PC-3 (cell line): ENCODE data around the gene ENPP7. TPM values are rescaled to one million over a fixed set of nuclear protein-coding genes. Genes with fewer than 3 reads are reported as not detected.

Source experiments
- ATAC-seq: fragments of 200-7000 bp; cut with Tn5 transposase; 2 replicates; pipeline ENCODE4 v1.9.1; 2020; ENCODE audit warnings: mild to moderate bottlenecking, moderate library complexity
- BruUV-seq: library from RNA; stranded (reverse); fragments of 400-500 nt; replicated peaks from 2 replicates; lab custom pipeline; 2021; lab: Mats Ljungman, UMichigan
- CTCF ChIA-PET: fragments of 300-600 bp; sonication (Branson Sonifier 250); formaldehyde crosslinking; loops from one replicate; lab custom pipeline; 2022; ENCODE audit warnings: antibody characterized with exemption; lab: Charles Lee
- POLR2A ChIA-PET: fragments of 300-600 bp; sonication (Branson Sonifier 250); formaldehyde crosslinking; loops from one replicate; lab custom pipeline; 2022; ENCODE audit warnings: antibody characterized with exemption; ENCODE audit not compliant: unreplicated experiment; lab: Charles Lee
- DNase-seq: peaks from one replicate; pipeline ENCODE4 v3.0.0-alpha.2; 2015
- H2AFZ ChIP-seq: fragments of 300-600 bp; sonication (generic); 2 replicates; pipeline ENCODE4 v1.6.0; 2016; ENCODE audit warnings: antibody characterized with exemption, low read length
- H3F3A ChIP-seq: fragments of 300-600 bp; sonication (generic); one replicate; pipeline ENCODE4 v1.6.0; 2017; ENCODE audit warnings: antibody characterized with exemption, low read length, control low read depth, mild to moderate bottlenecking; ENCODE audit not compliant: unreplicated experiment
- H3K27ac ChIP-seq: fragments of 300-600 bp; sonication (generic); 2 replicates; pipeline ENCODE4 v1.5.1; 2016; ENCODE audit warnings: mild to moderate bottlenecking, low read length
- H3K27me3 ChIP-seq: fragments of 300-600 bp; sonication (generic); 2 replicates; pipeline ENCODE4 v1.6.1; 2016; ENCODE audit warnings: low read length, mixed read lengths
- H3K36me3 ChIP-seq: fragments of 300-600 bp; sonication (generic); 2 replicates; pipeline ENCODE4 v1.6.1; 2016; ENCODE audit warnings: low read depth, mixed run types, low read length, mixed read lengths
- H3K4me1 ChIP-seq: fragments of 300-600 bp; sonication (generic); 2 replicates; pipeline ENCODE4 v1.5.1; 2016; ENCODE audit warnings: low read length; ENCODE audit not compliant: insufficient read depth
- H3K4me2 ChIP-seq: fragments of 300-600 bp; sonication (generic); 2 replicates; pipeline ENCODE4 v1.6.0; 2016; ENCODE audit warnings: low read length
- H3K4me3 ChIP-seq: fragments of 300-600 bp; sonication (generic); 2 replicates; pipeline ENCODE4 v1.5.1; 2016; ENCODE audit warnings: mild to moderate bottlenecking, low read length, mixed read lengths
- H3K79me2 ChIP-seq: fragments of 300-600 bp; sonication (generic); 2 replicates; pipeline ENCODE4 v1.6.1; 2017; ENCODE audit warnings: low read length, mixed read lengths
- H3K9ac ChIP-seq: fragments of 300-600 bp; sonication (generic); 2 replicates; pipeline ENCODE4 v1.6.0; 2016; ENCODE audit warnings: mild to moderate bottlenecking, low read length
- H3K9me2 ChIP-seq: fragments of 300-600 bp; sonication (generic); replicated peaks from 2 replicates; pipeline ENCODE4 v1.6.1; 2016; ENCODE audit warnings: mixed run types, low read length, mixed read lengths
- H3K9me3 ChIP-seq: fragments of 300-600 bp; sonication (generic); 2 replicates; pipeline ENCODE4 v1.6.1; 2016; ENCODE audit warnings: low read length, mixed read lengths
- H4K20me1 ChIP-seq: fragments of 300-600 bp; sonication (generic); 2 replicates; pipeline ENCODE4 v1.6.1; 2016; ENCODE audit warnings: low read length, mixed read lengths
- CTCF ChIP-seq: fragments of 300-600 bp; sonication (generic); conservative IDR thresholded peaks from 2 replicates; pipeline ENCODE4 v1.5.1; 2017; ENCODE audit warnings: antibody characterized with exemption, low read depth, mild to moderate bottlenecking, low read length
- EZH2 ChIP-seq: fragments of 300-600 bp; sonication (generic); IDR thresholded peaks from one replicate; pipeline ENCODE4 v1.6.1; 2017; ENCODE audit warnings: antibody characterized with exemption, mild to moderate bottlenecking, low read length; ENCODE audit not compliant: unreplicated experiment
- EZH2phosphoT487 ChIP-seq: fragments of 300-600 bp; sonication (generic); IDR thresholded peaks from 2 replicates; pipeline ENCODE4 v1.6.1; 2018; ENCODE audit warnings: mild to moderate bottlenecking, antibody characterized with exemption, low read length, borderline replicate concordance
- intact Hi-C: fragments of 100-400 bp; cut with micrococcal nuclease; formaldehyde crosslinking; loops from 2 replicates; pipeline ENCODE4 v1.9.0; 2023
- total RNA-seq: library from RNA; depleted of rRNA; stranded (reverse); fragments of >200 nt; gene quantifications from 2 replicates; pipeline ENCODE4 v1.2.3, GENCODE V29; 2014

ENPP7 gene
- total RNA-seq, 1 experiment from 2014 or later, result not detected

GRCh38 chr17:79739148-79740062, 8.7 kb downstream of the ENPP7 start:
- DNase-seq, result peak; percentile 61
- H3K36me3 ChIP-seq, result no peaks in the 10 kb centered on the region
- ATAC-seq, result peak; percentile 52
- no peaks in the 10 kb centered on the region for H3K27me3 ChIP-seq
- ChIA-PET CTCF (interaction anchor here (0.5 to 0.6 kb wide), 2 partner anchors 72 to 255 kb away, joined by 3 read pairs; no protein-coding TSS in a partner anchor), POLR2A (no interaction called here)
- intact Hi-C loops, result loop anchor here (5.0 to 10.0 kb wide), 2 partner anchors 95 to 178 kb away; partner anchors contain the start of gene CBX4
- H3K9me3 ChIP-seq, result no peaks in the 10 kb centered on the region
- no TSS peak for BruUV-seq
- no peak overlapping the region; the same call in 1 of the 2 replicates for H3K4me3 ChIP-seq
- H3K4me1 ChIP-seq, result peaks cover 22% of the 10 kb centered on the region
- H2AFZ ChIP-seq, result peak overlapping the region; percentile 49
- no peaks in the 10 kb centered on the region for H3K9me2 ChIP-seq
- TF ChIP-seq EZH2phosphoT487 (no peak), EZH2 (no peak)
- no peak overlapping the region for H3K27ac ChIP-seq
- H3K9ac ChIP-seq, result no peak overlapping the region
- H4K20me1 ChIP-seq, result no peaks in the 10 kb centered on the region
- no peaks in the 10 kb centered on the region for H3K79me2 ChIP-seq
- no peaks in the 10 kb centered on the region for H3F3A ChIP-seq
- peak overlapping the region; percentile 54 for H3K4me2 ChIP-seq

- TF ChIP-seq EZH2, result no peak
- TF ChIP-seq CTCF, result no peak
- no peak for TF ChIP-seq EZH2phosphoT487
- H3K36me3 ChIP-seq, result no peaks in the 10 kb centered on the region
- H3K4me1 ChIP-seq, result peaks cover 23% of the 10 kb centered on the region
- ChIA-PET CTCF (interaction anchor here (0.9 kb wide), 1 partner anchor 248 kb away, joined by 4 read pairs; no protein-coding TSS in a partner anchor), POLR2A (no interaction called here)
- H3K27me3 ChIP-seq, result no peaks in the 10 kb centered on the region
- no peaks in the 10 kb centered on the region for H4K20me1 ChIP-seq
- intact Hi-C loops, result loop anchor here (5.0 to 10.0 kb wide), 2 partner anchors 94 to 177 kb away; partner anchors contain the start of gene CBX4
- no peak overlapping the region for H3K27ac ChIP-seq
- H3K4me3 ChIP-seq, result no peak overlapping the region
- no peaks in the 10 kb centered on the region for H3F3A ChIP-seq
- no peak for DNase-seq
- no peak overlapping the region for H3K4me2 ChIP-seq
- BruUV-seq, result no TSS peak
- no peak overlapping the region for H2AFZ ChIP-seq
- no peak for ATAC-seq
- H3K9me2 ChIP-seq, result no peaks in the 10 kb centered on the region
- no peak overlapping the region for H3K9ac ChIP-seq
- no peaks in the 10 kb centered on the region for H3K9me3 ChIP-seq
- no peaks in the 10 kb centered on the region for H3K79me2 ChIP-seq
Observed at GRCh38 chr17:79740413-79740812, 9.7 kb downstream of the ENPP7 start.

GRCh38 chr17:79741401-79741750, 10.6 kb downstream of the ENPP7 start:
- CTCF ChIA-PET, result interaction anchor here (0.6 to 2.1 kb wide), 7 partner anchors 30 to 247 kb away, joined by 3 to 6 read pairs (median 4); no protein-coding TSS in a partner anchor
- H2AFZ ChIP-seq, result peak overlapping the region; percentile 71; the same call in 1 of the 2 replicates
- no peaks in the 10 kb centered on the region for H3K36me3 ChIP-seq
- H4K20me1 ChIP-seq, result no peaks in the 10 kb centered on the region
- no peaks in the 10 kb centered on the region for H3K9me2 ChIP-seq
- H3K79me2 ChIP-seq, result no peaks in the 10 kb centered on the region
- no peaks in the 10 kb centered on the region for H3F3A ChIP-seq
- TF ChIP-seq EZH2 (no peak), EZH2phosphoT487 (no peak), CTCF (no peak)
- intact Hi-C loops, result loop anchor here (5.0 to 10.0 kb wide), 2 partner anchors 93 to 176 kb away; partner anchors contain the start of gene CBX4
- no peaks in the 10 kb centered on the region for H3K9me3 ChIP-seq
- POLR2A ChIA-PET, result no interaction called here
- no peak overlapping the region for H3K27ac ChIP-seq
- peak overlapping the region; percentile 87 for H3K4me2 ChIP-seq
- H3K9ac ChIP-seq, result no peak overlapping the region
- H3K4me3 ChIP-seq, result peak overlapping the region; percentile 59; the same call in 1 of the 2 replicates
- H3K4me1 ChIP-seq, result peaks cover 30% of the 10 kb centered on the region
- DNase-seq (no peak), ATAC-seq (no peak)
- BruUV-seq, result no TSS peak
- no peaks in the 10 kb centered on the region for H3K27me3 ChIP-seq
